DND-41 (cell line): ENCODE data around the gene GRAMD2A.

Experiments used
- ATAC-seq: fragments of 200-7000 bp; cut with Tn5 transposase; 3 replicates; pipeline ENCODE4 v1.9.1; 2021; ENCODE audit warnings: low read depth; ENCODE audit not compliant: insufficient read depth
- DNase-seq: peaks from one replicate; pipeline ENCODE4 v3.0.0-alpha.2; 2020
- H2AFZ ChIP-seq: 2 replicates; pipeline ENCODE4 v1.6.0; 2012; ENCODE audit warnings: low read depth, low read length
- H3K27ac ChIP-seq: 2 replicates; pipeline ENCODE4 v1.5.1; 2012; ENCODE audit warnings: low read length, inconsistent platforms
- H3K27me3 ChIP-seq: fragments of 200-600 bp; sonication (generic); 2 replicates; pipeline ENCODE4 v1.6.0; 2012; ENCODE audit warnings: low read length, mild to moderate bottlenecking, inconsistent platforms; ENCODE audit not compliant: insufficient read depth, poor library complexity
- H3K36me3 ChIP-seq: 2 replicates; pipeline ENCODE4 v1.5.1; 2012; ENCODE audit warnings: low read length, inconsistent platforms; ENCODE audit not compliant: insufficient read depth
- H3K4me1 ChIP-seq: 2 replicates; pipeline ENCODE4 v1.5.1; 2012; ENCODE audit warnings: mild to moderate bottlenecking, low read length; ENCODE audit not compliant: insufficient read depth
- H3K4me2 ChIP-seq: 2 replicates; pipeline ENCODE4 v1.6.0; 2012; ENCODE audit warnings: mild to moderate bottlenecking, moderate library complexity, low read length, inconsistent platforms; ENCODE audit not compliant: insufficient read depth
- H3K4me3 ChIP-seq, 2 experiments: fragments of 200-600 bp in 1 of 2; shearing (Covaris generic) in 1 of 2; 2 replicates each; pipeline ENCODE4 v1.5.1; 2012 to 2016; ENCODE audit warnings: inconsistent platforms in 2 of 2, low read length in 2 of 2, mild to moderate bottlenecking in 2 of 2, low read depth in 1 of 2, moderate library complexity in 1 of 2
- H3K79me2 ChIP-seq: 2 replicates; pipeline ENCODE4 v1.6.0; 2012; ENCODE audit warnings: low read length, inconsistent platforms; ENCODE audit not compliant: insufficient read depth
- H3K9ac ChIP-seq: 2 replicates; pipeline ENCODE4 v1.6.0; 2012; ENCODE audit warnings: low read depth, mild to moderate bottlenecking, inconsistent platforms, low read length, moderate library complexity
- H3K9me3 ChIP-seq: 2 replicates; pipeline ENCODE4 v1.5.1; 2012; ENCODE audit warnings: low read length, moderate library complexity, mild to moderate bottlenecking, inconsistent platforms; ENCODE audit not compliant: insufficient read depth, severe bottlenecking
- H4K20me1 ChIP-seq: 2 replicates; pipeline ENCODE4 v1.6.0; 2012; ENCODE audit warnings: low read length; ENCODE audit not compliant: insufficient read depth
- CTCF ChIP-seq: IDR thresholded peaks from 2 replicates; pipeline ENCODE4 v1.5.1; 2012; ENCODE audit warnings: borderline replicate concordance, low read length, moderate library complexity, mild to moderate bottlenecking; ENCODE audit not compliant: poor library complexity, severe bottlenecking; ENCODE audit errors: extremely low read depth
- EZH2 ChIP-seq: IDR thresholded peaks from 3 replicates; pipeline ENCODE4 v1.6.1; 2012; ENCODE audit warnings: borderline replicate concordance, low read depth, mild to moderate bottlenecking, moderate library complexity, low read length, inconsistent platforms; ENCODE audit not compliant: severe bottlenecking

Gene GRAMD2A

GRCh38 chr15:72229947-72230196, 32.3 kb upstream of the GRAMD2A start:
- Histone ChIP-seq H3K79me2 (peaks cover 60% of the 10 kb centered on the region), H3K36me3 (peaks cover 30% of the 10 kb centered on the region), H4K20me1 (peaks cover 43% of the 10 kb centered on the region), H2AFZ (peak overlapping the region; percentile 30; the same call in 1 of the 2 replicates), H3K9ac (peak overlapping the region; percentile 91), H3K27me3 (no peaks in the 10 kb centered on the region), H3K4me3 (peak overlapping the region; percentile 89 to 99; a peak in 3 of 4 replicates), H3K4me1 (peaks cover 59% of the 10 kb centered on the region), H3K27ac (peak overlapping the region; percentile 97), H3K4me2 (peak overlapping the region; percentile 98), H3K9me3 (no peaks in the 10 kb centered on the region)
- no peak for TF ChIP-seq CTCF
- TF ChIP-seq EZH2: no peak
- DNase-seq (no peak), ATAC-seq (no peak)

GRCh38 chr15:72229076-72229946, 31.7 kb upstream of the GRAMD2A start:
- Histone ChIP-seq H3K27ac (peak overlapping the region; percentile 97), H3K27me3 (no peaks in the 10 kb centered on the region), H4K20me1 (peaks cover 47% of the 10 kb centered on the region), H2AFZ (no peak overlapping the region; the same call in 1 of the 2 replicates), H3K9ac (peak overlapping the region; percentile 91), H3K36me3 (peaks cover 32% of the 10 kb centered on the region), H3K9me3 (no peaks in the 10 kb centered on the region), H3K4me2 (peak overlapping the region; percentile 98), H3K4me1 (peaks cover 59% of the 10 kb centered on the region), H3K79me2 (peaks cover 64% of the 10 kb centered on the region), H3K4me3 (peak overlapping the region; percentile 89 to 99)
- DNase-seq (peak; percentile 56), ATAC-seq (no peak)
- no peak for TF ChIP-seq EZH2
- no peak for TF ChIP-seq CTCF

- Histone ChIP-seq H3K36me3 (peaks cover 48% of the 10 kb centered on the region), H4K20me1 (peaks cover 62% of the 10 kb centered on the region), H3K79me2 (peaks cover 80% of the 10 kb centered on the region), H3K4me1 (peaks cover 62% of the 10 kb centered on the region), H3K27me3 (no peaks in the 10 kb centered on the region), H3K4me2 (peak overlapping the region; percentile 98), H3K4me3 (peak overlapping the region in 1 of 2 experiments; percentile 99; a peak in 2 of 4 replicates), H2AFZ (no peak overlapping the region), H3K27ac (peak overlapping the region; percentile 97; the same call in 1 of the 2 replicates), H3K9ac (peak overlapping the region; percentile 91), H3K9me3 (no peaks in the 10 kb centered on the region)
- no peak for TF ChIP-seq CTCF
- no peak for TF ChIP-seq EZH2
- no peak for ATAC-seq
- DNase-seq: no peak
These were observed 30.1 kb upstream of the GRAMD2A start for GRCh38 chr15:72227720-72228119.
